ENCODE measurements around the gene CAPZA2. TPM values are rescaled to one million over a fixed set of nuclear protein-coding genes. Genes with fewer than 3 reads are reported as not detected.

The CAPZA2 gene
- total RNA-seq = 252 and 272 TPM in 2 replicates

DNA sequence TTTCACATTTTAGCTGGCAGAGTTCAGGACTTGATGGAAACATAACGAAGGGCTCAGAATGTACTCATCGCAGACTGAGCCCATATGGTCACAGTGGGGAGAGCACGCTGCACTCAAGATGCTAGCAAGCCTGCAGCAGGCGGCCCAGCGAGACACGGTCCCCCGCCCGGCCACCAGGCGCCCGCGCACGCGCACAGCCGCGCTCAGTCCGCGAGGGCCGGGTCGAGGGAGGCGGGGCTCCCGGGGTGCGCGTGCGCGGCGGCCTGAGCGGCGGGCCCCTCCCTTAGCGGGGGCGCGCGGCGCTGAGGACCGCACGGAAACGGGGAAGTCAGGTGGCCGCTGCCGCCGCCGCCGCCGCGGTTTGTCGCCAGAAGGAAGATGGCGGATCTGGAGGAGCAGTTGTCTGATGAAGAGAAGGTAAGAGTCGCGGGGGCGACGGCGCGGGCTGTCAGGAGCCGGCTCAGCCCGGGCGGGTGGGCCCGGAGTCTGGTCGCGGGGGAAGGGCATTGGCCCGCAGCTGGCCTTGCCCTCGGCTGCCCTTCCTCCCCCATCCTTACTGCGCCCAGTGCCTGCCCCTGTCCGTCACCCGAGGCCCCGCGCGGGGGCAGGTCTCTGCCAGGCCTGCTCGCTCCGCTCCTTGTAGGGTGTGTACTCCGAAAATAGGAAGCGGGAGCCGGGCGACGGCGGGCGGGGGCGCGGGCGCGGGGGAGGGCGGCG lies at the start of gene CAPZA2:
Gene CAPZA2, plus strand, starts transcription at position 354 of the 717 bp plus-strand sequence. Its CDS starts 25 bp downstream, at position 379.

DNA sequence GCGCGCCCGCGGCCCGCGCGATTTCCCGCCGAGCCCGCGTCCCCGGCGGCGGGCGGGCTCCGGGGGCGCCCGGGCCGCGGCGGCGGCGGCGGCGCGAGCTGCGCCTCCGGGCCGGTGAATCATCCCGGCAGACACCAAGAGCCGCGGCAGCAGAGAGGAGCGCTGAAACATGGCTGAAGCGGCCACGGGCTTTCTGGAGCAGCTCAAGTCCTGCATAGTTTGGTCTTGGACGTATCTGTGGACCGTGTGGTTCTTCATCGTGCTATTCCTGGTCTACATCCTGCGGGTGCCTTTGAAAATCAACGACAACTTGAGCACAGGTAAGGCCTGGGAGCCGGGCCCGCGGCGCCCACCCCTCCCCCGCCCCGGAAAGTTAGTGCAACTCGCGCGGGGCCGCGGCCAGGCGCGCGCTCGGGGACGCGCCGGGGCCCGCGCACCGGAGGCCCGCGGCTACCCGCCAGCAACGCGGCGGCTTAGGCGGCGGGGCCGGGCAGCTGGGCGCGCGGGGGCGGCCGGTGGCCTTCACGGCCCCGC lies 91.1 kb downstream of the CAPZA2 start, which contains the start of gene ST7:
Gene ST7, plus strand, starts transcription at position 130 of the 534 bp plus-strand sequence. Its CDS starts 40 bp downstream, at position 170.

Small RNA genes lying within 50 kb of the gene (small RNA-seq; reads per million reads assigned to genes)
- gene RF00019 (not detected), gene RF02179 (not detected), gene RF02180 (not detected), gene RF02188 (not detected), gene RNA5SP239 (not detected)

Other genes starting within 250 kb of the CAPZA2 start
- 103 and 106 TPM in 2 replicates for gene MET, start 190.4 kb upstream of the CAPZA2 start, total RNA-seq
- 26.4 and 27.4 TPM in 2 replicates for gene ST7, start 90.9 kb downstream of the CAPZA2 start, total RNA-seq